ENCODE data around the gene ATP5PB.

The ATP5PB gene

DNA sequence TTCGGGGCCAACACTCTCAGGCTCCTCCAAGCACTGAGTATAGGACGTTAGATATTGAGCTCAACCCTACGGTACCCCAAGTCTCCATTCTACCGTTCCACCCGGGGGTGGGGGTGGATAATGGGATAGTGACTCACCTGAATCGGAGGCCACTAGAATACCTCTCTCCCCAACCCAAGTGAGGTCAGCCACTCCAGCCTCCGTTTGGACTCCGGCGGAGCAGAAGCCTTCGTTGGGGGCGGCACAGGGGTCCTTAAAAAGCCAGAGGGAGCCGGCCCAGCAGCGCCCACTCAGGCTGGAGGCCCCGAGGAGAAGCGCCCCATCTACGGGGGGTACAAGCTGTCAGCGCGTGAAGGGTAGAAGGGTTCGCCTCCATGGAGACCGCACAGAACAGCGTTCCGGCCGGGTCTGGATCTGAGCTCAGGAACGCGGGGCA is 764 bp upstream of the ATP5PB start:
- peak; percentile 9 for DNase-seq (ENCODE audit: insufficient read length)
- no peak for FAIRE-seq
- TF ChIP-seq POLR2A (IDR thresholded peaks at IDR 0.05; ENCODE audit: low read depth, low read length), result no peak
- no peak for TF ChIP-seq TAF1 (IDR thresholded peaks at IDR 0.05; ENCODE audit: borderline replicate concordance, low read depth, low read length)
- no peak for TF ChIP-seq POLR2AphosphoS5 (IDR thresholded peaks at IDR 0.05; ENCODE audit: low read depth, low read length)

GRCh38 chr1:111449703-111450017 is 396 bp downstream of the ATP5PB start:
- no peak for DNase-seq (ENCODE audit: insufficient read length)
- no peak for FAIRE-seq
- TF ChIP-seq POLR2AphosphoS5 (IDR thresholded peaks at IDR 0.05; ENCODE audit: low read depth, low read length) (no peak), POLR2A (IDR thresholded peaks at IDR 0.05; ENCODE audit: low read depth, low read length) (no peak), TAF1 (IDR thresholded peaks at IDR 0.05; ENCODE audit: borderline replicate concordance, low read depth, low read length) (no peak)

DNA sequence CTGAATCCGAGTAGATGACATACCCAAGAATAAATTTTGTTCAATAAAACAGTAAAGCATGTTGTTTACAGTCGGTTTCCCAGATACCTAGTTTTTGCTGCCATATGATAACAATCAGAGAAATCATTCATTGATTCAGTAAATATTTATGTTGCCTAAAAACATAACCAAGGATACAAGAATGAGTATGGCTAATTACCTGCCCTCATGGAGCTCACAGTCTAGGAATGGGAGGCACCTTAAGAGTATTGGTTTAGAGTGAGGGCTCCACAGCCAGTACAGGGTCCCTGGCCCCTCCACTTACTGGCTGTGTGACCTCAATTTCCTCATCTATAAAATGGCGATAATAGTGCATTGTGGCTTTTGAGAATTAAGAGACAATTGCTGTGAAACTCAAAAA is 921 bp downstream of the ATP5PB start:
- no peak for FAIRE-seq
- TF ChIP-seq POLR2A (IDR thresholded peaks at IDR 0.05; ENCODE audit: low read depth, low read length) (no peak), TAF1 (IDR thresholded peaks at IDR 0.05; ENCODE audit: borderline replicate concordance, low read depth, low read length) (no peak), POLR2AphosphoS5 (IDR thresholded peaks at IDR 0.05; ENCODE audit: low read depth, low read length) (no peak)

DNA sequence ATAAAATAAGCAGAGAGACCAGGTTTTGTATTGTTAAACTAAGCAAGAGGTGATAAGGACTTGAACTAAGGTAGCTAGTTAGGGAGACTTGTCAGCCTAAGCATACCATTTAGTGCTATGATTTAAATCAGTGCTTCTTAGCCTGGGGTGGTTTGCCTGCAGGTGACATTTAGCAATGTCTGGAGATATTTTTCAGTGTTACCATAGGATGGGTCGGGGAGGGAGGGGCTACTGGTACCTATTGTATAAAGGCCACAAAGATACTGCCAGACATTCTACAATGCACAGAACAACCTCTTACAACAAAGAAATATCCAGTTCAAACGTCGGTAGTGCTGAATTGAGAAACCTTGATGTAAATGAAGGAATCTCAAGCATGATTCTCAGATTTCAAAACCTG is 3.3 kb downstream of the ATP5PB start:
- FAIRE-seq (no peak), DNase-seq (ENCODE audit: insufficient read length) (no peak)
- TF ChIP-seq TAF1 (IDR thresholded peaks at IDR 0.05; ENCODE audit: borderline replicate concordance, low read depth, low read length), result no peak
- TF ChIP-seq POLR2A (IDR thresholded peaks at IDR 0.05; ENCODE audit: low read depth, low read length), result no peak
- TF ChIP-seq POLR2AphosphoS5 (IDR thresholded peaks at IDR 0.05; ENCODE audit: low read depth, low read length), result no peak

More for the DNA sequence above, 921 bp downstream of the ATP5PB start:
- DNase-seq (ENCODE audit: insufficient read length), result no peak

GRCh38 chr1:111453706-111454105 is 4.4 kb downstream of the ATP5PB start:
- TF ChIP-seq POLR2AphosphoS5 (IDR thresholded peaks at IDR 0.05; ENCODE audit: low read depth, low read length) (no peak), TAF1 (IDR thresholded peaks at IDR 0.05; ENCODE audit: borderline replicate concordance, low read depth, low read length) (no peak)
- DNase-seq (ENCODE audit: insufficient read length) (no peak), FAIRE-seq (no peak)

- TF ChIP-seq POLR2A (IDR thresholded peaks at IDR 0.05; ENCODE audit: low read depth, low read length), result no peak
- TF ChIP-seq TAF1 (IDR thresholded peaks at IDR 0.05; ENCODE audit: borderline replicate concordance, low read depth, low read length), result no peak
- TF ChIP-seq POLR2AphosphoS5 (IDR thresholded peaks at IDR 0.05; ENCODE audit: low read depth, low read length), result no peak
- DNase-seq (ENCODE audit: insufficient read length), result no peak
- peak; percentile 67 for FAIRE-seq
These were observed 5.8 kb downstream of the ATP5PB start for GRCh38 chr1:111454859-111455641.

GRCh38 chr1:111455642-111456031 is 6.4 kb downstream of the ATP5PB start:
- no peak for FAIRE-seq
- no peak for TF ChIP-seq POLR2AphosphoS5 (IDR thresholded peaks at IDR 0.05; ENCODE audit: low read depth, low read length)
- no peak for DNase-seq (ENCODE audit: insufficient read length)

DNA sequence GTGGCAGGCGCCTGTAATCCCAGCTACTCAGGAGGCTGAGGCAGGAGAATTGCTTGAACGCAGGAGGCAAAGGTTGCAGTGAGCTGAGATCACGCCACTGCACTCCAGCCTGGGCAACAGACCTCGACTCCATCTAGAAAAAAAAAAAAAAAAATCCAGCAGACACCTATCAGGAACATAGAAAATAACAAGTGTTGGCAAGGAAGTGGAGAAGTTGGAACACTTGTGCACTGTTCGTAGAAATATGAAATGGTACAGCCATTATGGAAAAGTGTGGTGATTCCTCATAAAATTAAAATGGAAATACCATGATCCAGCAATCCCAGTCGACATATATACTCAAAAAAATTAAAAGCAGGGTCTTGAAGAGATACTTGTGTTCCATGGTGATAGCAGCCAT is 12.5 kb downstream of the ATP5PB start:
- FAIRE-seq (no peak), DNase-seq (ENCODE audit: insufficient read length) (no peak)
- TF ChIP-seq TAF1 (IDR thresholded peaks at IDR 0.05; ENCODE audit: borderline replicate concordance, low read depth, low read length), result no peak
- TF ChIP-seq POLR2AphosphoS5 (IDR thresholded peaks at IDR 0.05; ENCODE audit: low read depth, low read length), result no peak

DNA sequence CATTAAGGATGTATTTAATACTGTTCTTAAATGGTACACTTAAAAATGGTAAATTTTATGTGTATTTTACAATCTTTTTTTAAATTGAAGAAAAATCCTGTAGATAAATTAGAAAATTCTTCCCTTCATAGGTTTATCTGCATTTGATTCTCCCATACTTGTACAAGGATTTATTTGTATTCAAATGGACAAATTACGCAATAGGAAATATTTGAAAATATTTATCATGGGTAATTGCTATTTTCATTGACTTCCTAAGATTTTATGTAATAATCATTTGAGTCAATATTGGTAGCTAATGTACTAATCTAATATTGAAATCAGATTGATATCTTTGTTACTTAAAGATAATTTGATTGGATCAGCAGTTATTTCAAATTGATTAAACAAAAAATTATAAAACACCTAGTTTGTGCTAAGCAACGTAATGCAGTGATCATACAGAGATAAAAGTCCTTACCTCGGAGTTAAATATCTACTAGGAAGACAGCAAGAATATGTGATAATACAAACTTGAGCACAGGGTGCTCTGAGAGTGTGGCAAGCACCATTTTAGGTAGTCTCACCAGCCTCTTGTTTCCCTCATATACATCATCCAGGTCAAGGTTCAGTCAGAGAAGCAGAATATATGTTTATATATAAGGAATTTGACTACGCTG is 13.2 kb downstream of the ATP5PB start:
- FAIRE-seq (no peak), DNase-seq (ENCODE audit: insufficient read length) (no peak)
- no peak for TF ChIP-seq TAF1 (IDR thresholded peaks at IDR 0.05; ENCODE audit: borderline replicate concordance, low read depth, low read length)
- TF ChIP-seq POLR2A (IDR thresholded peaks at IDR 0.05; ENCODE audit: low read depth, low read length), result no peak
- no peak for TF ChIP-seq POLR2AphosphoS5 (IDR thresholded peaks at IDR 0.05; ENCODE audit: low read depth, low read length)

- no peak for DNase-seq (ENCODE audit: insufficient read length)
These were observed 13.9 kb downstream of the ATP5PB start for GRCh38 chr1:111463029-111463683.

GRCh38 chr1:111465754-111466153 is 16.5 kb downstream of the ATP5PB start:
- TF ChIP-seq POLR2A (IDR thresholded peaks at IDR 0.05; ENCODE audit: low read depth, low read length) (no peak), TAF1 (IDR thresholded peaks at IDR 0.05; ENCODE audit: borderline replicate concordance, low read depth, low read length) (no peak), POLR2AphosphoS5 (IDR thresholded peaks at IDR 0.05; ENCODE audit: low read depth, low read length) (no peak)
- FAIRE-seq, result no peak
- DNase-seq (ENCODE audit: insufficient read length), result no peak

More at GRCh38 chr1:111463029-111463683, 13.9 kb downstream of the ATP5PB start:
- FAIRE-seq, result no peak
- TF ChIP-seq POLR2AphosphoS5 (IDR thresholded peaks at IDR 0.05; ENCODE audit: low read depth, low read length) (no peak), POLR2A (IDR thresholded peaks at IDR 0.05; ENCODE audit: low read depth, low read length) (no peak), TAF1 (IDR thresholded peaks at IDR 0.05; ENCODE audit: borderline replicate concordance, low read depth, low read length) (no peak)

GRCh38 chr1:111466480-111466879 is 17.2 kb downstream of the ATP5PB start:
- TF ChIP-seq TAF1 (IDR thresholded peaks at IDR 0.05; ENCODE audit: borderline replicate concordance, low read depth, low read length) (no peak), POLR2AphosphoS5 (IDR thresholded peaks at IDR 0.05; ENCODE audit: low read depth, low read length) (no peak), POLR2A (IDR thresholded peaks at IDR 0.05; ENCODE audit: low read depth, low read length) (no peak)
- no peak for FAIRE-seq

More at GRCh38 chr1:111466480-111466879, 17.2 kb downstream of the ATP5PB start:
- DNase-seq (ENCODE audit: insufficient read length), result no peak
